Ascending aorta (tissue), 2 donors: Measurements from ENCODE around the gene CTNS. TPM values are rescaled to one million over a fixed set of nuclear protein-coding genes. Genes with fewer than 3 reads are reported as not detected.

Experiments used
- DNase-seq, 2 donors: peaks; one replicate each; pipeline ENCODE4 v3.0.0-alpha.2; 2019; ENCODE audit warnings: low spot score in 2 of 2
- H3K27ac ChIP-seq, 2 donors: fragments of 200-600 bp; sonication (generic); one replicate each; pipeline ENCODE4 v1.5.1; 2016 to 2017; ENCODE audit warnings: mild to moderate bottlenecking in 1 of 2
- H3K27me3 ChIP-seq: fragments of 200-600 bp; sonication (generic); one replicate; pipeline ENCODE4 v1.5.1; 2017
- H3K36me3 ChIP-seq, 2 donors: fragments of 200-600 bp; sonication (generic); one replicate each; pipeline ENCODE4 v1.5.1; 2016
- H3K4me1 ChIP-seq, 2 donors: fragments of 200-600 bp; sonication (generic); one replicate each; pipeline ENCODE4 v1.5.1; 2016 to 2017; ENCODE audit warnings: mild to moderate bottlenecking in 1 of 2
- H3K4me3 ChIP-seq, 2 donors: fragments of 200-600 bp; sonication (generic); one replicate each; pipeline ENCODE4 v1.5.1; 2016 to 2017; ENCODE audit warnings: mild to moderate bottlenecking in 1 of 2
- H3K9me3 ChIP-seq, 2 donors: fragments of 200-600 bp; sonication (generic); one replicate each; pipeline ENCODE4 v1.5.1; 2016
- intact Hi-C: fragments of 100-400 bp; cut with DNase I; formaldehyde crosslinking; loops from one replicate; pipeline ENCODE4 v1.15.1; 2023
- total RNA-seq: library from RNA; depleted of rRNA; stranded (reverse); fragments of >200 nt; gene quantifications from one replicate; pipeline ENCODE4 v1.1.0, GENCODE V29; 2016
- TF ChIP-seq, protein P1 (sequence below), 3 experiments: fragments of 200-600 bp in 2 of 3; fragments of 450-650 bp in 1 of 3; sonication (generic) in 2 of 3; IDR thresholded peaks; one replicate each; pipeline ENCODE4 v1.5.1; 2016 to 2019; ENCODE audit warnings: antibody characterized with exemption in 3 of 3, mild to moderate bottlenecking in 1 of 3, moderate library complexity in 1 of 3

CTNS gene
- total RNA-seq, 1 donor from 2014 or later = 16.7 TPM

DNA sequence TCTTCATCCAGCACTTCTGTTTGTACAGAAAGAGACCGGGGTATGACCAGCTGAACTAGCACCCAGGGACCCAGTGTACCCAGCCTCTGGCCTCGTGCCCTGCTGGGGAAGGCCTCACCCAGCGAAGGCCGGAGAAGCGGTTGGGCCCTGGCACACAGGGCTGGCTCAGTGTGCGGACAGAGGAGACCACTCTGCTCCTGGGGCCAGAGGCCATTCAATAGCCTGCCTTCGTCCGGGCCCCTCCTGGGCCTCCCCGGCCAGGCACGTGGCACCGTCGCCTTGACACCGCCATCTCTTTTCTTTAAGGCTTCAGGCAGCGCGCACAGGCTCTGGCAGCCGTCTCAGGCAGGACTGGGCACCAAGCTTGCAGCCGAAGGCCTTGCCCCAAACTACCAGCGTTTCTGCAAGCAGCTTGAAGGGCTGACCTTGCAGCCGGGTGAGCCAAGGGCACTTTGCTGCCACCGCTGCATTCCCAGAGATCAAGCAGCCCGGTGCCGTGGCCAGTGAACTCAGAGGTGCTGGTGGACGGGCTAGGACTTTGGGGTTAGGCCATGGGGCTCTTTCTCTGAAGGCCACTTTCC, 23.8 kb downstream of the CTNS start:
- no peaks in the 10 kb centered on the region for H3K27me3 ChIP-seq
- TF ChIP-seq, protein P1, sequence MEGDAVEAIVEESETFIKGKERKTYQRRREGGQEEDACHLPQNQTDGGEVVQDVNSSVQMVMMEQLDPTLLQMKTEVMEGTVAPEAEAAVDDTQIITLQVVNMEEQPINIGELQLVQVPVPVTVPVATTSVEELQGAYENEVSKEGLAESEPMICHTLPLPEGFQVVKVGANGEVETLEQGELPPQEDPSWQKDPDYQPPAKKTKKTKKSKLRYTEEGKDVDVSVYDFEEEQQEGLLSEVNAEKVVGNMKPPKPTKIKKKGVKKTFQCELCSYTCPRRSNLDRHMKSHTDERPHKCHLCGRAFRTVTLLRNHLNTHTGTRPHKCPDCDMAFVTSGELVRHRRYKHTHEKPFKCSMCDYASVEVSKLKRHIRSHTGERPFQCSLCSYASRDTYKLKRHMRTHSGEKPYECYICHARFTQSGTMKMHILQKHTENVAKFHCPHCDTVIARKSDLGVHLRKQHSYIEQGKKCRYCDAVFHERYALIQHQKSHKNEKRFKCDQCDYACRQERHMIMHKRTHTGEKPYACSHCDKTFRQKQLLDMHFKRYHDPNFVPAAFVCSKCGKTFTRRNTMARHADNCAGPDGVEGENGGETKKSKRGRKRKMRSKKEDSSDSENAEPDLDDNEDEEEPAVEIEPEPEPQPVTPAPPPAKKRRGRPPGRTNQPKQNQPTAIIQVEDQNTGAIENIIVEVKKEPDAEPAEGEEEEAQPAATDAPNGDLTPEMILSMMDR (IDR thresholded peaks at IDR 0.05) = no peak
- peaks cover 24 to 35% of the 10 kb centered on the region in 2 donors for H3K36me3 ChIP-seq
- peak overlapping the region; percentile 74 to 87 for H3K27ac ChIP-seq
- intact Hi-C loops = loop anchor here (10.0 kb wide), 3 partner anchors 184 to 1266 kb away; partner anchors contain the start of gene NCBP3
- H3K4me3 ChIP-seq = no peak overlapping the region
- peaks cover 9 to 18% of the 10 kb centered on the region in 2 donors for H3K4me1 ChIP-seq
- no peak for DNase-seq
- H3K9me3 ChIP-seq = no peaks in the 10 kb centered on the region

DNA sequence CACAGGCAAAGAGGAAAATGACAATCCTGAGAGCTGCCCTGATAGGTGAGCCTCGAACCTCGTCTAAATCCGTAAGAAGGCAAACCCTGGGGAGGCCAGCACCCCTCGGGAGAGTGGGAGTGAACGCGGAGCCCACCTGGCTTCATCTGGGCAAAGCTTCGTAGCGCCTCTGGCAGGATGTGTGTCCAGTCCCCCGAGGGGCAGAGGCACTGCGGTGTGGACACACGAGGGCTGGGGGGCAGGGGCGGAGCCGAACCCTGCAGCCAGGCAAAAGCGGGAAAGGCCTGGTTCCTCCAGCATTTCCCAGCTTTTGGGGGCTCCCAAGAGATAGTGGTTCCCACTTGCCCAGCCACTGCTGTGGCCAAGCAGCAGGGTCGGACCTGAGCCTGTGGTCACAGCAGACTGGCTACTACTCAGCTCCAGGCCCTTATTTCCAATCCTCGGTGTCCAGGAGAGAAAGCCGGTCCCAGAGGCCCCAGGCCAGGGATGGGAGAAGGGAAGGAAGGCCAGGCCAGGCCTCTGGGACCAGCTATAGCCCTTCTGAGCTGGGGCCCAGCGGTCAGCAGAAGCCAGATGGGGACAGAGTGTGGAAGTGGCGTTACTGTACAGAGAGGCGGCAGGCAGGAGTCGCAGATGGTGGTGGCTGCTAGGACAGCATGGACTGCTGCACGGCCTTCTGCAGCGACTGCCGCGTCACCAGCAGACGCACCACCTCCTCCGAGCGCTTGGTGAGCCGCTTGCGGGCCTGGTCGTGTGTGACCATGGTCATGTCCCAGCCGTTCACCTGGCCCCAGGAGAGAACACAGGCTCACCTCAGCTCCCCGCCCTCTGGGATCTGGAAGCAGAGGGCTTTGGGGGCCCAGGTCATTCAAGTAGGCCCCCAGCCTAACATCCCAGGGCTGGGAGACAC, 26.8 kb downstream of the CTNS start:
- Histone ChIP-seq H3K27ac (no peak overlapping the region), H3K4me1 (peaks cover 12 to 26% of the 10 kb centered on the region in 2 donors), H3K27me3 (no peaks in the 10 kb centered on the region), H3K36me3 (peaks cover 22 to 35% of the 10 kb centered on the region in 2 donors), H3K4me3 (no peak overlapping the region), H3K9me3 (no peaks in the 10 kb centered on the region)
- DNase-seq = no peak
- TF ChIP-seq, protein P1 (IDR thresholded peaks at IDR 0.05) = no peak
- intact Hi-C loops = loop anchor here (10.0 kb wide), 3 partner anchors 181 to 1269 kb away; partner anchors contain the start of gene NCBP3

DNA sequence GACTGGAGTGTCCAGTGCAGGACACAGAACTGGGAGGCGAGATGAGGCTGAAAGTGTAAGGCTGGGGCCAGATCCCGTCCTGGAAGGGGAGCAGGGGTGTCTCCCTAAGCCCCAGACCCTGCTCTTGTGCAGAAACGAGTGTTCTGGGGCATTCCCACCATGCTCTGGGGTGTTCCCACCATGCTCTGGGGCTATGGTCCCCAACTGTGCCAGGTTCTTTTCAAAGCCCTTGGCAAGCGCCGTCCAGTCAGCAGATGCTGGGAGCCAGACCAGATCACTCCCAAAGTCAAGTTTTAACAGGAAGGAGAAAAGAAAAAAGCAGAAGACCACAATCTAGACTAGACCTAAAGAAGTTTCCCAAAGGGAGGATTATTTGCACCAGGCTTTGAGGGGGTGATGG, 29.3 kb downstream of the CTNS start:
- no peak overlapping the region for H3K27ac ChIP-seq
- no peaks in the 10 kb centered on the region for H3K9me3 ChIP-seq
- no peak overlapping the region for H3K4me3 ChIP-seq
- DNase-seq = no peak
- TF ChIP-seq, protein P1 (IDR thresholded peaks at IDR 0.05) = no peak
- peaks cover 12 to 16% of the 10 kb centered on the region in 2 donors for H3K4me1 ChIP-seq
- peaks cover 22 to 35% of the 10 kb centered on the region in 2 donors for H3K36me3 ChIP-seq
- no peaks in the 10 kb centered on the region for H3K27me3 ChIP-seq
- intact Hi-C loops = loop anchor here (10.0 kb wide), 3 partner anchors 179 to 1271 kb away; partner anchors contain the start of gene NCBP3

DNA sequence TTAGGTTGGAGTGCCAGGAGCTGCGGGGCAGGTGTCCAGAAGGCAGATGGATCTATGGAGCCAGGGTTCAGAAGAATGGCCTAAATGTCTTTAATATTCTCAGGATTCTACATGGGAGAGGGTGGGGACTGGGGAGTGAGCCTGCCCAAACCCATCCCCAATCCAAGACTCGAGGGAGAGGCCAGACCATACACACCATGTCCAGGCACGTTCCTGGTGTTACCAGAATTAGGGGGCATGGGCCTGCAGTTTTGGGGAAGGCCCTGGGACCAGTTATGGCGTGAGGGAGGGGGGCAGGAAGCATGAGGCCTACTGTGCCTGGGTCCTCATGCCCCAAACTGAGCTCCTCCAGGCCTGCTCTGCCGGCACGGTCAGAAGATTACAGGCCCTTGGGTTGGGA, 30.0 kb downstream of the CTNS start:
- H3K27me3 ChIP-seq = no peaks in the 10 kb centered on the region
- intact Hi-C loops = loop anchor here (10.0 kb wide), 3 partner anchors 178 to 1272 kb away; partner anchors contain the start of gene NCBP3

More for the DNA sequence above, 30.0 kb downstream of the CTNS start:
- TF ChIP-seq, protein P1 (IDR thresholded peaks at IDR 0.05) = no peak
- H3K9me3 ChIP-seq = no peaks in the 10 kb centered on the region
- H3K4me3 ChIP-seq = peak overlapping the region in 1 of 2 donors; percentile 99
- DNase-seq = no peak
- peak overlapping the region in 1 of 2 donors; percentile 98 for H3K27ac ChIP-seq
- H3K4me1 ChIP-seq = peaks cover 12 to 16% of the 10 kb centered on the region in 2 donors
- peaks cover 22 to 32% of the 10 kb centered on the region in 2 donors for H3K36me3 ChIP-seq
